ENCODE results near the gene KCNK3.
A peak's percentile ranks its signal among the peaks of the same experiment; 100 is the strongest.

The KCNK3 gene

GRCh38 chr2:26735883-26736588, 43.5 kb downstream of the KCNK3 start:
- Histone ChIP-seq H3K9ac (ENCODE audit: low read length) (no peak overlapping the region), H3K36me3 (ENCODE audit: control insufficient read depth, insufficient read depth, low read length, severe bottlenecking) (no peaks in the 10 kb centered on the region), H3K9me3 (ENCODE audit: control insufficient read depth, low read length) (no peaks in the 10 kb centered on the region), H3K4me1 (ENCODE audit: control insufficient read depth, insufficient read depth, low read length) (peaks cover 16% of the 10 kb centered on the region), H3K27me3 (replicated peaks; ENCODE audit: control insufficient read depth, insufficient read depth, low read length) (no peaks in the 10 kb centered on the region), H3K4me3 (ENCODE audit: low read length) (no peak overlapping the region)
- no peak for DNase-seq (ENCODE audit: low read depth)

GRCh38 chr2:26737221-26737620, 44.7 kb downstream of the KCNK3 start:
- no peaks in the 10 kb centered on the region for H3K9me3 ChIP-seq (ENCODE audit: control insufficient read depth, low read length)
- H3K9ac ChIP-seq (ENCODE audit: low read length) = no peak overlapping the region
- H3K4me1 ChIP-seq (ENCODE audit: control insufficient read depth, insufficient read depth, low read length) = peaks cover 16% of the 10 kb centered on the region
- H3K4me3 ChIP-seq (ENCODE audit: low read length) = no peak overlapping the region
- DNase-seq (ENCODE audit: low read depth) = no peak
- H3K27me3 ChIP-seq (replicated peaks; ENCODE audit: control insufficient read depth, insufficient read depth, low read length) = no peaks in the 10 kb centered on the region
- H3K36me3 ChIP-seq (ENCODE audit: control insufficient read depth, insufficient read depth, low read length, severe bottlenecking) = no peaks in the 10 kb centered on the region

GRCh38 chr2:26738481-26738880, 46.0 kb downstream of the KCNK3 start:
- H3K27me3 ChIP-seq (replicated peaks; ENCODE audit: control insufficient read depth, insufficient read depth, low read length) = no peaks in the 10 kb centered on the region
- no peak for DNase-seq (ENCODE audit: low read depth)
- H3K4me3 ChIP-seq (ENCODE audit: low read length) = no peak overlapping the region
- H3K9me3 ChIP-seq (ENCODE audit: control insufficient read depth, low read length) = no peaks in the 10 kb centered on the region
- H3K4me1 ChIP-seq (ENCODE audit: control insufficient read depth, insufficient read depth, low read length) = peaks cover 16% of the 10 kb centered on the region
- no peaks in the 10 kb centered on the region for H3K36me3 ChIP-seq (ENCODE audit: control insufficient read depth, insufficient read depth, low read length, severe bottlenecking)
- no peak overlapping the region for H3K9ac ChIP-seq (ENCODE audit: low read length)

GRCh38 chr2:26739514-26739913, 47.0 kb downstream of the KCNK3 start:
- Histone ChIP-seq H3K36me3 (ENCODE audit: control insufficient read depth, insufficient read depth, low read length, severe bottlenecking) (no peaks in the 10 kb centered on the region), H3K4me1 (ENCODE audit: control insufficient read depth, insufficient read depth, low read length) (peaks cover 16% of the 10 kb centered on the region), H3K27me3 (replicated peaks; ENCODE audit: control insufficient read depth, insufficient read depth, low read length) (no peaks in the 10 kb centered on the region), H3K4me3 (ENCODE audit: low read length) (no peak overlapping the region), H3K9ac (ENCODE audit: low read length) (no peak overlapping the region), H3K9me3 (ENCODE audit: control insufficient read depth, low read length) (no peaks in the 10 kb centered on the region)
- no peak for DNase-seq (ENCODE audit: low read depth)

- DNase-seq (ENCODE audit: low read depth) = no peak
- no peak overlapping the region for H3K9ac ChIP-seq (ENCODE audit: low read length)
- H3K4me1 ChIP-seq (ENCODE audit: control insufficient read depth, insufficient read depth, low read length) = peaks cover 14% of the 10 kb centered on the region
- H3K9me3 ChIP-seq (ENCODE audit: control insufficient read depth, low read length) = no peaks in the 10 kb centered on the region
- H3K27me3 ChIP-seq (replicated peaks; ENCODE audit: control insufficient read depth, insufficient read depth, low read length) = no peaks in the 10 kb centered on the region
- no peak overlapping the region for H3K4me3 ChIP-seq (ENCODE audit: low read length)
- no peaks in the 10 kb centered on the region for H3K36me3 ChIP-seq (ENCODE audit: control insufficient read depth, insufficient read depth, low read length, severe bottlenecking)
These were observed 47.8 kb downstream of the KCNK3 start for GRCh38 chr2:26740346-26740745.

- no peak overlapping the region for H3K4me3 ChIP-seq (ENCODE audit: low read length)
- no peak overlapping the region for H3K9ac ChIP-seq (ENCODE audit: low read length)
- peaks cover 11% of the 10 kb centered on the region for H3K4me1 ChIP-seq (ENCODE audit: control insufficient read depth, insufficient read depth, low read length)
- no peaks in the 10 kb centered on the region for H3K36me3 ChIP-seq (ENCODE audit: control insufficient read depth, insufficient read depth, low read length, severe bottlenecking)
- DNase-seq (ENCODE audit: low read depth) = no peak
- no peaks in the 10 kb centered on the region for H3K27me3 ChIP-seq (replicated peaks; ENCODE audit: control insufficient read depth, insufficient read depth, low read length)
- H3K9me3 ChIP-seq (ENCODE audit: control insufficient read depth, low read length) = no peaks in the 10 kb centered on the region
These were observed 48.4 kb downstream of the KCNK3 start for GRCh38 chr2:26740890-26741302.

- Histone ChIP-seq H3K27me3 (replicated peaks; ENCODE audit: control insufficient read depth, insufficient read depth, low read length) (no peaks in the 10 kb centered on the region), H3K9ac (ENCODE audit: low read length) (no peak overlapping the region), H3K36me3 (ENCODE audit: control insufficient read depth, insufficient read depth, low read length, severe bottlenecking) (no peaks in the 10 kb centered on the region), H3K9me3 (ENCODE audit: control insufficient read depth, low read length) (no peaks in the 10 kb centered on the region), H3K4me1 (ENCODE audit: control insufficient read depth, insufficient read depth, low read length) (peaks cover 5% of the 10 kb centered on the region), H3K4me3 (ENCODE audit: low read length) (no peak overlapping the region)
- DNase-seq (ENCODE audit: low read depth) = no peak
These were observed 49.7 kb downstream of the KCNK3 start for GRCh38 chr2:26742048-26742770.

GRCh38 chr2:26743852-26744251, 51.3 kb downstream of the KCNK3 start:
- H3K9ac ChIP-seq (ENCODE audit: low read length) = no peak overlapping the region
- DNase-seq (ENCODE audit: low read depth) = no peak
- peaks cover 5% of the 10 kb centered on the region for H3K4me1 ChIP-seq (ENCODE audit: control insufficient read depth, insufficient read depth, low read length)
- H3K9me3 ChIP-seq (ENCODE audit: control insufficient read depth, low read length) = no peaks in the 10 kb centered on the region
- no peaks in the 10 kb centered on the region for H3K27me3 ChIP-seq (replicated peaks; ENCODE audit: control insufficient read depth, insufficient read depth, low read length)
- no peak overlapping the region for H3K4me3 ChIP-seq (ENCODE audit: low read length)
- H3K36me3 ChIP-seq (ENCODE audit: control insufficient read depth, insufficient read depth, low read length, severe bottlenecking) = no peaks in the 10 kb centered on the region

GRCh38 chr2:26744953-26745352, 52.4 kb downstream of the KCNK3 start:
- Histone ChIP-seq H3K4me3 (ENCODE audit: low read length) (no peak overlapping the region), H3K27me3 (replicated peaks; ENCODE audit: control insufficient read depth, insufficient read depth, low read length) (no peaks in the 10 kb centered on the region), H3K4me1 (ENCODE audit: control insufficient read depth, insufficient read depth, low read length) (peaks cover 5% of the 10 kb centered on the region), H3K9me3 (ENCODE audit: control insufficient read depth, low read length) (no peaks in the 10 kb centered on the region), H3K9ac (ENCODE audit: low read length) (no peak overlapping the region), H3K36me3 (ENCODE audit: control insufficient read depth, insufficient read depth, low read length, severe bottlenecking) (no peaks in the 10 kb centered on the region)
- no peak for DNase-seq (ENCODE audit: low read depth)

- Histone ChIP-seq H3K4me3 (ENCODE audit: low read length) (no peak overlapping the region), H3K36me3 (ENCODE audit: control insufficient read depth, insufficient read depth, low read length, severe bottlenecking) (no peaks in the 10 kb centered on the region), H3K4me1 (ENCODE audit: control insufficient read depth, insufficient read depth, low read length) (peaks cover under 1% of the 10 kb centered on the region), H3K9ac (ENCODE audit: low read length) (no peak overlapping the region), H3K9me3 (ENCODE audit: control insufficient read depth, low read length) (no peaks in the 10 kb centered on the region), H3K27me3 (replicated peaks; ENCODE audit: control insufficient read depth, insufficient read depth, low read length) (no peaks in the 10 kb centered on the region)
- DNase-seq (ENCODE audit: low read depth) = peak; percentile 94
These were observed 53.2 kb downstream of the KCNK3 start for GRCh38 chr2:26745609-26746327.

GRCh38 chr2:26746934-26747333, 54.4 kb downstream of the KCNK3 start:
- Histone ChIP-seq H3K9ac (ENCODE audit: low read length) (no peak overlapping the region), H3K4me1 (ENCODE audit: control insufficient read depth, insufficient read depth, low read length) (no peaks in the 10 kb centered on the region), H3K36me3 (ENCODE audit: control insufficient read depth, insufficient read depth, low read length, severe bottlenecking) (no peaks in the 10 kb centered on the region), H3K27me3 (replicated peaks; ENCODE audit: control insufficient read depth, insufficient read depth, low read length) (no peaks in the 10 kb centered on the region), H3K4me3 (ENCODE audit: low read length) (no peak overlapping the region), H3K9me3 (ENCODE audit: control insufficient read depth, low read length) (no peaks in the 10 kb centered on the region)
- DNase-seq (ENCODE audit: low read depth) = no peak
